Stomach (tissue), 4 donors: Measurements from ENCODE around the gene SLK.

Experiments
- EP300 ChIP-seq: sonication (generic); formaldehyde crosslinking; IDR thresholded peaks from one replicate; pipeline ENCODE4 v1.6.1; 2017; ENCODE audit warnings: antibody characterized with exemption
- POLR2A ChIP-seq, 4 donors: fragments of 450-650 bp; IDR thresholded peaks; one replicate each; pipeline ENCODE4 v1.6.1; 2016; ENCODE audit warnings: antibody characterized with exemption in 4 of 4, control low read depth in 2 of 4, mild to moderate bottlenecking in 1 of 4, moderate library complexity in 1 of 4

GRCh38 chr10:103926722-103927319 is 40.1 kb upstream of the SLK start:
- no peak for TF ChIP-seq EP300
- no peak for TF ChIP-seq POLR2A (IDR thresholded peaks at IDR 0.05)
